GM21447 (cell line): ENCODE measurements around the gene GATB.

ENCODE experiments used
- ATAC-seq: cut with Tn5 transposase; IDR thresholded peaks from one replicate; pipeline ENCODE4 v1.9.1; 2021; ENCODE audit not compliant: unreplicated experiment

The GATB gene

DNA sequence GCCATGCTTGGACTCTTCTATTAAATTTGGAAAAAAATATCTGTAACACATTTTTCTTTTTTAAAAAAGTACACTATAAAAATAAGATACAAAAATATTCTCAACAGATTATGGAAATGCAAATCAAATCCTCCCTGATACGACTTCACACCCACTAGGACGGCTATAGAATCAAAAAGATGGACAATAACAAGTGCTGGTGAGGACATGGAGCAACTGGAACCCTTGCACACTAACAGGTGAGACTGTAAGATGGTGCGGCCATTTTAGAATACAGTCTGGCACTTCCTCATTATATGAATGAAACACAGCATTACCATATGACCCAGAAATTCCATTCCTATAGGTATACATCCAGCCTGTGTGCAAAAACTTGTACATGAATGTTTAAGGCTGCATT, 83.6 kb downstream of the GATB start:
- ATAC-seq: no peak

DNA sequence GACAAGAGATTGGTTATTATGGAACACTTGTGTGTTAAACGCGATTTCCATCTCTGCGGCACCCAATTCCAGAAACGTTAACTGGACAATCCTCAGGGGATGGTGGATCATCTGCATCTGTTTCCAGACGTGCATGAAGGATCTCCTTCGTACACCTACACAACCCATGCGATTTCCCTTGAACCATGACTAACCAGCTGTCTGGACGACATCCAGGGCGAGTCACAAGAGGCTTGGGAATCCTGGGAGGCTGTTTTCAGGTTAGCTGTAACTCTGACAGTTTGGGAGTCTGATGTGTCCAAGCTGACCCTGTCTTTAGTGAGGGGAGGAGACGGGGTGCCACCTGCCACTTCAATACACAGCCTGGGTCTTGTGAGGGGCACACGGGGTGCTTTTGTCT, 84.5 kb downstream of the GATB start:
- no peak for ATAC-seq

DNA sequence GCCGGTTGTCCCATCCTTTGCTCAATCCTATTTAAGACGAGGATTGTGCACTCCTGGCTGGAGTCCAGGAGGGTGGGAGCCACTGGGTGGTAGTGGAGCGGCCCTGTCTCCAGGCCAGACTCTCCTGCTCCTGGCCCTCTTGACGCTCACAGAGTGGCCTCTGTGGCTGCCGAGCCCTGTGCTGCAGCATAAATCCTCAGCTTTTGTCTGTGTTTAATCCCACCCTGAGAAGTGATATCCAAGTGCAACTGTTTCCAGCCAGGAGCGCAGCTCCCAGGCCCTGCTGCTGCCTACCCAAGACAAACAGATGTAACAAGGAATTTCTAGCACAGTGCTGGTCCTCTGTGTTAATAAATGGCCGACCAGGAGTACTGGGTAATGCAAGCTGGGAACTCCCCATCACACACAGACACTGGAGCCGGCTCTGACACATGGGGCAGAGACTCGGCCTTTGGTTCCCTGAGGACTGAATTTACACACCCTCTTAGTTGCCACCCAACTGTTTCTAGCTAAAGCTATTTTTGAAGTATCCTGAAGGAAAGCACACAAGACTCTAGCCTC, 85.3 kb downstream of the GATB start:
- ATAC-seq: no peak

DNA sequence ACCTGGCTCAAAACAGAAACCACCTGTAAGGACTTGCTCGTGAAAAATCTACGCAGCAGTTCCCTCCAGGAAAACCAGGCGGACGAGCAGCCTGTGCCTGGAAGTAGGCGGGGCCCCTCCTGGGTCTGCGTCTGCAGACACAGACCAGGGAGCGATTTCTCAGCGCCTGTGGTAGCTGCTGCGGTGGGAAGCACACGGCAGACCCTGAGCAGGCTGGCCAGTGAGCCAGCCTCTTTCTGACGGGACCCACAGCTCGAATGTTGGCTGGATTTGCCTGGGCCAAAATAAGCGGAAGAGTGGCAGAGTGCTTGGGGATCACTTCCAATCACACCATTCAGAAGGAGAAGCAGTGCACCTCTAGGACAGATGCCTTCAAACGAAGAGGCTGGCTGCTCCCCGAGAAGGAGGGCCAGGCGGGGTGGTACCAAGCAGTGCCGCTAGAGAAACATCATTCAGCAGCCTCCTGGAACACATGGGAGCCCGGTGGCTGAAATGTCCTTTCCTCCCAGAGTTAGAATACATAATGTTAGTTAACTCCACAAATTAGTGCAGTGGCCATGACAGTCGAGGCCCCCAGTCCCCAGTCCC, 85.9 kb downstream of the GATB start:
- no peak for ATAC-seq

DNA sequence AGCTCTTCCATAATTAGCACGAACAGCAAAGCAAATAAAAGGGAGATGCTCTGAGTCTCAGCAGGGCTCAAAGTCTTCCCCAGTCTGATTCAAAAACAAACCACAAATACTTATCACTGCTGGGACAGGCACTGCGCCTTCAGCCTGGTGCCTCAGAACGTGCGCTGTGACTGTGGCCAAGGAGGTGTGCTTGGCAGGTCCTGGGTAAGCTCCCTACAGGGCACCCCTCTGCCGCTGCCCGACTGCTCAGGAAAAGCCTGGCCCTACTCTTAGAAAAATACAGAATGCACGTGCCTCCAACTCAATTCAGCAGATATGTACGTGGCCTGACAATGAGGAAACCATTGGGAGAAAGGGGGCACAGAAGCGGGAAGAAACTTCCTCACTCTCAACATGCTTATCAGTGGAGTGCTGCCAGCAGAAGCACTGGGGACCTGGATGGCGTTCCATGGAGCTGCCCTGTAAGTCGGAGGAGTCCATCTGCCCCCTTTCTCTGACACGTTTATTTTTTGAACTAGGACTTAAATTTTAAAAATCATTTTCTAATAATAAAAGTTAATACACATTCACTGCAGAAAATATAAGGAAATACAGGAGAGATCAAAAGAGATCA, 86.8 kb downstream of the GATB start:
- no peak for ATAC-seq

DNA sequence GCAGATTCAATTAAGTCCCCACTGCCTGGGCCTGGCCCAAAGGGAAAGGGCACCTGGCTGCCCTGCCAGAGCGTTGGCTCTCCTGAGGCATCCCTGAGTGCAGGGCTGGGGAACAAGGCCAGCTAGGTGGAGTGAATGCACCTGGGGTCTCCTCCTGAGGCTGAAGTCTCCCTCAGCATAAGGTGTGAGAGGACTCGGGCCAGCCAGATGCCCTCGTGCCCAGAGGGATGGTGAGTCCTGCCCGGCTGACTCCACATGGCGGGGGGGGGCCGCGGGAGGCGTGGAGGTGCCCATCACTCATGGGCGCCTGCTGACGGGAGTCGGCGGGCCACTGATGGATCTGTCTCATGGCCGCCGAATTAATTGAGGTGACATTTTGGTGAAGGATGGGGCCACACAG, 87.8 kb downstream of the GATB start:
- no peak for ATAC-seq

DNA sequence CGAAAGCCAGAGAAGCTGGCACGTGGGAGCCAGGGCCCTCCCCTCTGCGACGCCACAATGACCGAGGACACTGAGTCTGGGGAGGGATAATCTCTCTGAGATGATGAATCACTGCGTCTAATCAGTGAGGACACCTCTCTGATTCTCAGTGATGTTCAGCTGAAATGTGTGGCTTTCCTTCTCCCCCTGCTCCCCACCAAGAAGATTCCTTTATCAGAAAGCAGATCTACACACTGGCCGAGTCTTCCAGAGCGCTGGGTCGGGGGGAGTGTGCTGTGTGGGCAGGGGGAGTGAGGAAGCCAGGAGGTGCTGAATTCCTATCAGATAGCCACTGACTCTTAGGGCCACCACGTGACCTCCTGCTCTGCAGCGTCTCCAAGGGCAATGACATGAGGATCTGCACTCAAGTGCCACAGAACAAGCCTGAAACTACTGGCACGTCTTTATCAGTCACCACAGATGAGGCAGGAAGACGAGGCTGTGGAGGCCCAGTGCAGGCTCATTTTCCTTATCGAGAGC, 89.2 kb downstream of the GATB start:
- ATAC-seq: no peak

DNA sequence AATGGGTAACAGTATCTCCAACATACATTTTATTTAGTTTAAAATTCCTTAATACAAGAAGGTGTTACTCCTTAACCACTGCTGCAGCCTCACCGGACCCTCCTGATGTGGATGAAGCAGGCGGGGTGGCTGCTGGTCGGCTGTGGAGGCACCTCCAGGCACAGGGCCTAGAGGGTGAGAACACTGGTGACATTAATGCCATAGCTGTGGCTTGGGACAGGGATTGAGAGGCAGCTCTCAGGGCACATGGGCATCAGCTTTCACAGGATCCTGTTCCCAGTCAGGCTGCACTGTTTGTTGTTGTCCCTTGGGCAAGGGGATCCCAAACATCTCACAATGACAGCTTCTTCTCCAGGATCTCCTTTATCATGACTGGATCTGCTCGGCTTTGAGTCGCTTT, 90.0 kb downstream of the GATB start:
- no peak for ATAC-seq

DNA sequence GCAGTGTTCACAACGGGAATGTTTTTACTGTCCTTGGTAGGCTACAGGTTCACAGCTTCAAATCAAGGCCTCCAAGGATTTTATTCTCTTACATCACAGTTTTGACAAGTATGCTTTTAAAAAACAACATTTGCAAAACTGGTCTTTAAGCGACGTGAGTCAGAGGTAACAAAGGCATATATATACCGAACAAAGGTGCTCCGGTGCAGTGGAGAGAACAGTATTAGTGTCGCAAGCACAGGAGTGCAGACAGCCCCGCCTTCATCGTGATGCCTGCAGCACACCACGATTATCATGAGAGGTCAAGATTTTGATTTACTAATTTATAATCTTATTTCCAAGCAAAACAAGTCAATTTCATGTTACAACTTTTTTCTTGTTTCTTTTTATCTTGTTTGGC, 90.8 kb downstream of the GATB start:
- no peak for ATAC-seq

DNA sequence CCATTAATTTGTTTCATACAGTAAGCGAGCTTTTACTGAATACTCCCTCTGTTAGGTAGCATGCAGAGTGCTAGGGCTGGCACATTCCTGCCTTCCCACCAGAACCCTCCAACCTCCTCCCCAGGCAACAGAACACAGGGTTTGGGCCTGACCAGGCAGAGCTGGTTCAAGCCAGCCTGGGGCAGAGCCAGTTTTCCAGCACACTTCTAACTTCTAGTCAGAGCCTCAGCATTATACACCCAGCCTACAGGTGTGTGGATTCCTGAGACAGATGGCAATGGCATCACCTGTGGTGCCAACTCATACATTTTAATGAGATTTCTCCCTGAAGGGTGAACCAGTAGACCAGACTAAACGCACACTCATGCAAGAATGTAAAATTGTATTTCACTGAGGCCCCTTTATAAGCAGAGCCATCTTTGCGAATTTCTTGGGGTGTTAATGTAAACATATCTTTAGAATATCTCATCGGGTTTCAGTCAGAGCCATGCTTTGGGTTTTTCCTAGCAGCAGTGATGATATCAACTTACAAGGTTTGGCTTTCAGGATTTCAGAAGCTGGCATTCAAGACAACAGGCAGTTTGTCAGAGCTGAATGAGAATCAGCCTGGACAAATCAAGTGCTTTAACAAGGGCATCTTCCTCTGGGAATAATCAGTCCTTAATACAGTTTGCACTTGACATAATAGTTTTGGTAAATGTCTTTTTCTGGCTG, 92.0 kb downstream of the GATB start:
- no peak for ATAC-seq

DNA sequence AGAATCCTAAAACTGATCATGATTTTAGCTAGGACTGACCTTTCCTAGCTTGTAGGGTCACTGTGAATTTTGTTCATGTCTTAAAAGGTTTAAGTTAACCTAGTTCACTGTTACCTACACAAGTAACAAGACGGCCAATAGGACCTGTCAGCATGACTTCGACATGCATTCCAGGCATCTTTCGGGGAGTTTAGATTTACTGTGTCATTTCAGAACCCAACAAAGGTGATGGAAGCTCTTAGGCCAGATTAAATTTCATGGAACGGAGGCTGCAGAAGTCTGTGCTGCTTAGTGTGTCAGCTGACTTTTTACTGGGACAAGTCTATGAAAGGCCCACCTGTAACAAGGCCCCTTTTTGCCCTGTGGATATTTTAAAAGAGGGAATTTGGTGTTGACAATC, 93.1 kb downstream of the GATB start:
- no peak for ATAC-seq

DNA sequence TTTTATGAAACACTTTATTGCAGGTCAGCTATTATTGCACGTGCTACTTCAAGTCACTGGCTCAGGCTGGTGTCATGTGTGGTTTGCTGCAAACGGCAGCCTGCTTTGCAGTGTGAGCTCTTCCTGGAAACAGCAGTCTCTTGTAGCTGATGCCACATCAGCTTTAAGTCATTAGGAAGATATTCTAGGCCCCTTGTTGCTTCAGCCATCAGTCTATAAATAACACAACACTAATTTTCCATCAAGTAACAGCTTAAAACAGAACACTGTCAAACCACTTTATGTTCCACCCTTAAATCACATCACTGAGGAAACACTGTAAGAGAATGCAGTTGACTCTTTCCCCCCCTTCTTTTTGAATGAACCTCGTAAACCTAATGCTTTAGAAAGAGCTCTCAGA, 93.8 kb downstream of the GATB start:
- no peak for ATAC-seq

DNA sequence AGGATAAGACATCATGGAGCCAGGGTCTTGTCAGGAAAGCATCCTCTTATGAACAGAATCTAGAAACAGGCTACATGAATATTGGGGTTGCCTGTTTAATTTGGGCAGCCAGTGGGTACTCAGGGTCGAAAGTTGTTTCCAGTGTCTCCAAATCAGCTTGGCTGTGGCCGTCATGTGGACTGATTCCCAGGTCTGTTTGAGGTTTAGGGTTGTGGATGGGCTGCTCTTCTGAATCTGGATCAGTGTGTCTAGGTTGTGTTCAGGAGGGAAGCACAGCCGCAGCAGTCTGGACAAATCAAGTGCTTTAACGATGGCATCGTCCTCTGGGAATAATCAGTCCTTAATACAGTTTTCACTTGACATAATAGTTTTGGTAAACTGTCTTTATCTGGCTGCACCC, 94.3 kb downstream of the GATB start:
- ATAC-seq: no peak

DNA sequence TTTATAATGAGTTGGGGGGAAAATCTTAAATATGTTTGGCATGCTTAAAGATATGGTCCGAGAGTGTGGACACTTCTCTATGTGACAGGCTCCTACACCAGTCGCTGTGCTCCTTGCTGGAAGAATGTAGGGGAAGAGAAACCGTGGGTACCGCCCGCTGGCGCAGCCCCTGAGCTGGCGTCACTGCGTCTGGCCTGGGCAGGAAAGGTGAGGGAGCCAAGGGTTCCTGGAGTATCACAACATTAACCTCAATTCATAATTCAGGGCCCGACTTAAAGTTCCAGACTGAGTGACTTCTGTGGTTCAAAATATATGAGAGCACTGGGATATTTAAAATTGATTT, 95.1 kb downstream of the GATB start:
- ATAC-seq: no peak

DNA sequence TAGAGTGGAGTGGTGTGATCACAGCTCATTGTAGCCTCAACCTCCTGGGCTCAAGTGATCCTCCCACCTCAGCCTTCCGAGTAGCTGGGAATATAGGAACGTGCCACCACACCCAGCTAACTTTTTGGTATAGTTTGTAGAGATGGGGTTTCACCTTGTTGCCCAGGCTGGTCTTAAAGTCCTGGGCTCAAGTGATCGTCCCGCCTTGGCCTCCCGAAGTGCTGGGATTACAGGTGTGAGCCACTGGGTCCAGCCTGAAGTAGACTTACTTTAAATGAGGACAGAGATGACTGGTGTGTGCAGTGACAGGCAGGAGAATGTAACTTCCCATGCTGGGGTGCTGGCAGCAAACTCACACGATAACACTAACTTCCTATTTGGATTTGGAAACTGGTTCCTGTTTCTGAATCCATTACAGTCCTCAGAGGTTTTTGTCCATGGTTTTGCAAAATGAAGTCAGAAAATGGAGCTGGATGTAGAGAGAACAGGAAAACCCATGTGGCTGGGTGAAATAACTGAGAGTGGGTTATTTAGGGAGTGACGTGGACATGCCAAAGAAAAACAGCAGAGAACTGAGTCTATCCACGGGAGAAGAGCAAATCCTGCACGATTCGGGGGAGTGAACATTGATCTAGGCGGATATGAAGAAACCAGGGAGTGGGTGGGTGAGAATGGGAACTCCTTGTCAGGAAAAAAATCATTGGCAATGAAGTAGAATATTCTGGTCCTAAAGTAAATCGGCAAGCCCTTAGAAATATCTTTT, 95.6 kb downstream of the GATB start:
- ATAC-seq: no peak

DNA sequence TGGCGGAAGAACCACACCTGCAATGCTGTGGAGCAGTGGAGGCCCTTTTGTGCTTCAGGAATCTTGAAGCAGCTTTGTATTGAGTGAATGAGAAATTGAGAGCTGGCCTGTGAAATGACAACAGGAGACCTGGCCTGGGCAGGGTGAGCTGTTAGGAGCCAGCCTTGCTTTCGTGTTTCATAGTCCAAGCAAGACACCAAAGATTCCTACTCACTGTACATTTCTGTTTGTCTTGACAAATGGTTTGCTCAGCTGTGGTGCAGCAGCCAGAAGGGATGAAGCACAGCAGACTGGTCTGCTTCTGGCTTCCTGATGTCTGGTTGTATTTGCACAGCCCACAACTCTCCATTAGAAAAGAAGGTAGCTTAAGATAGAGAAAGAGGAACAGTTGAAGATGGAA, 96.5 kb downstream of the GATB start:
- ATAC-seq: no peak

DNA sequence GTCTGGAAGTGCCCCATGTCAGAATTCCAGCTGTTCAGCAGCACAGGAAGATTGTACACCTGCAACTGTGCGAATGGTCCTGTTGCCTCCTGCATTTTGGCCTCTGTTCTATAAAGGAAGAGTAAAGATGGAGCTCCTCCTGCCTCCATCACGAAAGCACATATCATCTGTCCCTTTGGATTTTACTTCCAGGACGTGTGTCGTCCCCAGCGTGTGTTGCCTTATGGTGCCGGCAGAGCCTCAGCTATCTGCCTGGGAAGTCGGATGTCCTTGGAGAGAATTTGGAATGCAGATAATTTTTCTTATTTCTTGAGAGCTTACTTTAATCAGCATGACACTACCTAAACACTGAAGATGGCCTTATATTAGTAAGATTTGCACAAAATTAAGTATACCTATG, 97.7 kb downstream of the GATB start:
- ATAC-seq: no peak

DNA sequence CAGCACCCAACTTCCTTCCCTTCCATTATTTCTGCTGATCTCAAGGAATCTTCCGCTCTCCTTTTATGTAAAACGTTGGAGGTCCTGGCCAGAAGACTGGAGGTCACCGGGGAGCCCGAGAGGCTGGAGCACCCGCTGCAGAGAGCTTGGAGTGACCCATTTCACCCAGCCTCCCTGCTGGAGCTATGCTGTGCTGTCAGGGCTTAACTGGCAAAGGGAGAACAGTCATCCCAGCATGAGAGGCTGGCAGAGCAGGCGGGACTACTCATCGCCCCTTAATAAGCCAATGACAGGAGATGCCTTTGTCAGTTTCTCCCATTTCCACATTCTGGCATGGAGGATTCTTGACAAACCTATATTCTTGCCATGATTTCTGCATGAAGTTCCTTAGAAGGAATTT, 98.9 kb downstream of the GATB start:
- ATAC-seq: no peak

DNA sequence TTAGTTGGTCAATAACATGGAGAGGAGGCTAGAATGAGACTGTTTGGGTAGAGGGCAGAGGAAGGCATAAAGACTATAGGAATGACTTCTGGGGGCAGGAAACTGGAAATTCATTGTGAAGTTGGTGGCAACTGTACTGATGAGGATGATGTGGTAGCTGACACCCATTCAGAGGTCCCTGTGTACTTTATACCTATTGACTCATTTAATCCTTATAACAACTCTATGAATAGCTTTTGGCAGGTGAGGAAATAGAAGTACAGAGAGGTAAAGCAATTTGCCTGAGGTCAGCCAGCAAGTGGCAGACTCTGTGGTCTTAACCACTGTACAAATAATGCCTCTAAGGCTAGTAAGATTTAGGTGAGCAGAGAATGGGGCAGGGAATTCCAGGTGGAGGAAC, 100.1 kb downstream of the GATB start:
- ATAC-seq: no peak

DNA sequence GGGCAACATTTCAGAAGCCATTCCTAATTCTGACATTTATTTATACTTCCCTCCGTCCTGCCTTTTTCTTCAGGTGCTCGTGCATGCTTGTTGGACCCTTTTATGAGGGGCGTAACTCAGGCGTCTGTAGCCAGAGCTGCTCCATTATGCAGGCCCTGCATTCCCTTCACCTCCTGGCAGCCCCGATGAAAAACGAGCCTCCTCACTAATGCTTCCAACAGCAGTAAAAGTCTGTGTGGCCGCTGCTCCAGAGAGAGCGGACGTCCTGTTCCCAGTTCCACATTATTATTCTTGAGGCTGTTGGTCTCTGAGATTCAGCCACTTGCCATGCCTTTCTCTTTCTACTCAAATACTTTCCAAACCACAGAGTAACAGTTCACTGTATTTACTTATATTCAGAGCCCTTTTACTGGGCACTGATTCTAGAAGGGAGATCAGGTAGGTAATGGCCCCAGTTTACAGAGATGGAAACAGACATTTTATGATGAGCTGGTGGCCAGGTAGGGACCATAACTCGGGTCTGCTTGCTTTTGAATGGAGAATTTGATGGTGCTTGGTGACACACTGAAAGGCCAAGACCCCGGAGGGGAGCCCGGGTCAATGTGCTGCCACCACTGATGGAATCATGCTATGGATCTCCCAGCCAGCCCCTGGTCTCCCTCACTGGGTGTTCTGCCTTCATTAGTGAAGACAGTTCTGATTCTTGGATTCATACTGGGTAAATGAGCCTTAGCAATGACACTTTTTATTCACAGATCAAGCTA, 101.0 kb downstream of the GATB start:
- no peak for ATAC-seq
